Fibroblast of lung (primary cell): Measurements from ENCODE around the gene VPS13D.

Experiments used
- EZH2 ChIP-seq: IDR thresholded peaks from 2 replicates; pipeline ENCODE4 v1.5.1; 2012; ENCODE audit warnings: low read length, control low read depth, mild to moderate bottlenecking; ENCODE audit errors: missing control alignments
- TF ChIP-seq, protein P1 (sequence below), 2 donors: IDR thresholded peaks in 1 of 2; conservative IDR thresholded peaks in 1 of 2; 1 replicate in 1 of 2; 2 replicates in 1 of 2; pipeline ENCODE4 v1.5.1; 2011 to 2012; ENCODE audit warnings: low read length in 2 of 2, control low read depth in 1 of 2, inconsistent platforms in 1 of 2, low read depth in 1 of 2, mild to moderate bottlenecking in 1 of 2

GRCh38 chr1:12188115-12188514 lies 41.7 kb upstream of the VPS13D start:
- TF ChIP-seq, protein P1, sequence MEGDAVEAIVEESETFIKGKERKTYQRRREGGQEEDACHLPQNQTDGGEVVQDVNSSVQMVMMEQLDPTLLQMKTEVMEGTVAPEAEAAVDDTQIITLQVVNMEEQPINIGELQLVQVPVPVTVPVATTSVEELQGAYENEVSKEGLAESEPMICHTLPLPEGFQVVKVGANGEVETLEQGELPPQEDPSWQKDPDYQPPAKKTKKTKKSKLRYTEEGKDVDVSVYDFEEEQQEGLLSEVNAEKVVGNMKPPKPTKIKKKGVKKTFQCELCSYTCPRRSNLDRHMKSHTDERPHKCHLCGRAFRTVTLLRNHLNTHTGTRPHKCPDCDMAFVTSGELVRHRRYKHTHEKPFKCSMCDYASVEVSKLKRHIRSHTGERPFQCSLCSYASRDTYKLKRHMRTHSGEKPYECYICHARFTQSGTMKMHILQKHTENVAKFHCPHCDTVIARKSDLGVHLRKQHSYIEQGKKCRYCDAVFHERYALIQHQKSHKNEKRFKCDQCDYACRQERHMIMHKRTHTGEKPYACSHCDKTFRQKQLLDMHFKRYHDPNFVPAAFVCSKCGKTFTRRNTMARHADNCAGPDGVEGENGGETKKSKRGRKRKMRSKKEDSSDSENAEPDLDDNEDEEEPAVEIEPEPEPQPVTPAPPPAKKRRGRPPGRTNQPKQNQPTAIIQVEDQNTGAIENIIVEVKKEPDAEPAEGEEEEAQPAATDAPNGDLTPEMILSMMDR (conservative IDR thresholded peaks at IDR 0.05 in 1 of 2, IDR thresholded peaks at IDR 0.05 in 1 of 2; ENCODE audit: low read depth in 1 of 2, low read length in 2 of 2) = no peak
- no peak for TF ChIP-seq EZH2
